ENCODE data around the gene ZNF566.

- TF ChIP-seq CTCF (conservative IDR thresholded peaks at IDR 0.05; ENCODE audit: low read length) (no peak), EZH2phosphoT487 (IDR thresholded peaks at IDR 0.05; ENCODE audit: borderline replicate concordance) (no peak)
These were observed 90.8 kb downstream of the ZNF566 start for GRCh38 chr19:36398571-36398970.
